ENCODE data around the gene OR5T2. TPM values are rescaled to one million over a fixed set of nuclear protein-coding genes. Genes with fewer than 3 reads are reported as not detected.
"Not testable (repeated sequence)": the region's sequence is repeated elsewhere in the genome, so short reads cannot be mapped to it uniquely, and the experiment has no call there.

Gene OR5T2
- not detected for total RNA-seq

DNA sequence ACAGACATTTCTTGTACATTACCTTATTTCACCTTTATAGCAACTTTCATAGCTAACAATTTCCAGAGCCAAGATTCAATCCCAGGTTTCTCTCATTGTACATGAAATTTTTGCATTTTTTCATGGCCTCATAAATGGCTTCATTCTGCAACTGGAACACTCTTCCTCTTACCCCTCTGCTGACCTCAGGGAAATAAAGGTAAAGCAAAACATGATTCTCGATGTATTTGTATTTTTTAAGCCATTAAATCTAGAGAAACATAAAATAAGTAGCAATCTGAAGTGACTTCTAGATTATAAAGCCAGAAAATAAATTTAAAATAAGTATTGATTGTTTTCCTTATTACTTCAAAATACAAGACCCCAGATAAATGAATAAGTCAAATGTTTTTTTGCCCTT lies at the start of gene OR5T2:
Gene OR5T2, minus strand, starts transcription at position 101 of the 400 bp plus-strand sequence. CDS start 1,193 bp downstream, outside the sequence.
- DNase-seq (ENCODE audit: low spot score in 2 of 2): no peak
- Histone ChIP-seq H3K4me1 (no peaks in the 10 kb centered on the region), H3K9me3 (no peaks in the 10 kb centered on the region), H3K27ac (no peak within 1 kb of the TSS), H3K36me3 (no peaks in the 10 kb centered on the region), H3K4me3 (no peak within 1 kb of the TSS), H3K27me3 (no peaks in the 10 kb centered on the region)
- intact Hi-C loops (cut with DNase I): no loop called here
- TF ChIP-seq, protein P1, sequence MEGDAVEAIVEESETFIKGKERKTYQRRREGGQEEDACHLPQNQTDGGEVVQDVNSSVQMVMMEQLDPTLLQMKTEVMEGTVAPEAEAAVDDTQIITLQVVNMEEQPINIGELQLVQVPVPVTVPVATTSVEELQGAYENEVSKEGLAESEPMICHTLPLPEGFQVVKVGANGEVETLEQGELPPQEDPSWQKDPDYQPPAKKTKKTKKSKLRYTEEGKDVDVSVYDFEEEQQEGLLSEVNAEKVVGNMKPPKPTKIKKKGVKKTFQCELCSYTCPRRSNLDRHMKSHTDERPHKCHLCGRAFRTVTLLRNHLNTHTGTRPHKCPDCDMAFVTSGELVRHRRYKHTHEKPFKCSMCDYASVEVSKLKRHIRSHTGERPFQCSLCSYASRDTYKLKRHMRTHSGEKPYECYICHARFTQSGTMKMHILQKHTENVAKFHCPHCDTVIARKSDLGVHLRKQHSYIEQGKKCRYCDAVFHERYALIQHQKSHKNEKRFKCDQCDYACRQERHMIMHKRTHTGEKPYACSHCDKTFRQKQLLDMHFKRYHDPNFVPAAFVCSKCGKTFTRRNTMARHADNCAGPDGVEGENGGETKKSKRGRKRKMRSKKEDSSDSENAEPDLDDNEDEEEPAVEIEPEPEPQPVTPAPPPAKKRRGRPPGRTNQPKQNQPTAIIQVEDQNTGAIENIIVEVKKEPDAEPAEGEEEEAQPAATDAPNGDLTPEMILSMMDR (IDR thresholded peaks at IDR 0.05): no peak

DNA sequence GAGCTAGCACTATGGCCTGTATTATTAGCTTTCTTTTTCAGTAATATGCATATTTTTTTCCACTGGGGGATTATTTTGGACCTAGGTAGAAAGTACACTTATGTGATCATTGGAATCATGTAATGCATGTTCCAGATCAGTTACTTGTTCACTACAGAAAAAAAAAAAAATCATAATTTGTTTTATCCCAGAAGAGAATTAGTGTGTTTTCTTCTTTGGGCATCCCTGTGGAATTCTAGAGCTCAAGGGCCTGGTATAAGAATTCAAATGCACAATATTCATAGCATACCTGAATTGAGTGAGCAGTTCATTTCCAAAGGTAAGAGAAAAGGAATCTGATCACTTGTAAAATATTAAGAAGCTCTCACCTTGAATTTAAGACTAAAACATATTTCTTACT lies 39.8 kb upstream of the OR5T2 start, which contains the start of gene OR5T1:
Gene OR5T1, plus strand, starts transcription at position 301 of the 400 bp plus-strand sequence. CDS start 1,485 bp downstream, outside the sequence.
- intact Hi-C loops (cut with DNase I): no loop called here

DNA sequence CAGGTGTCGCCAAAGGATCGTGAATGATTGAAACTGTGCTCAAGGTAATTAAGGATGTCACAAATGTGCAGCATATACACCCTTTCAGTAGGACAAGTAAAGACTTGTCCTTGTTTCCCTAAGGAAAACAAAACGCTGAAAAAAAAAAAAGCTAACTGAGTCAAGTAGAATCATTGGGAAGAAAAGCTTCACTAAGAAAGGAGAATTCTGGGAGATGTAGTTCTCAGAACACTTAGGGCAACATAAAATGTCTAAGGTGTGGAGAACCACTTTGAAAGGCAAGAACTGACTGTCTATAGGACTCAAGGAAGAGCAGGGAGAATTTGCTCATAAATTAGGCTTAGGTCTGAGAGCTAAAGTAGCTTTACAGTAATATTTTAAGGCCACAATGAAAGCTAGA lies 37.0 kb upstream of the OR5T2 start:
- TF ChIP-seq, protein P1 (IDR thresholded peaks at IDR 0.05): no peak
- Histone ChIP-seq H3K27me3 (no peaks in the 10 kb centered on the region), H3K9me3 (peaks cover 0 to 4% of the 10 kb centered on the region in 2 donors), H3K4me3 (no peak overlapping the region), H3K4me1 (no peaks in the 10 kb centered on the region), H3K36me3 (no peaks in the 10 kb centered on the region), H3K27ac (no peak overlapping the region)
- intact Hi-C loops (cut with DNase I): no loop called here
- DNase-seq (ENCODE audit: low spot score in 2 of 2): no peak

More for the DNA sequence above, 39.8 kb upstream of the OR5T2 start, which contains the start of gene OR5T1:
- no peak within 1 kb of the TSS for H3K4me3 ChIP-seq
- H3K9me3 ChIP-seq: no peaks in the 10 kb centered on the region
- no peaks in the 10 kb centered on the region for H3K36me3 ChIP-seq
- no peaks in the 10 kb centered on the region for H3K4me1 ChIP-seq
- no peak within 1 kb of the TSS for H3K27ac ChIP-seq
- H3K27me3 ChIP-seq: no peaks in the 10 kb centered on the region
- TF ChIP-seq, protein P1 (IDR thresholded peaks at IDR 0.05): no peak
- DNase-seq (ENCODE audit: low spot score in 2 of 2): no peak

DNA sequence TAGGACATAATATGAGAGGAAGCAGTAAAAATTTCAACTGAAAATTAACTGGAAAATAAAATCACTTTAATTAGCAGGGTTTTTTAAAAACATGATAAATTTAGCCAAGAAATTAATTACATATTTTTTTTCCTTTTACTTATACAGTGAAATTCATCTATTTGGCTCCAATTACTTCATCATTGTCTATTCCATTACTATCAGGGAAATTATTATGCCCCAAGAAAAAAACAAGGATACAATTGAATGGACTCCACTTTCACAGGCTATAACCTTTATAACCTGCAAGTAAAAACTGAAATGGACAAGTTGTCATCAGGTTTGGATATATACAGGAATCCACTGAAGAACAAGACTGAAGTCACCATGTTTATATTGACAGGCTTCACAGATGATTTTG lies 17.9 kb upstream of the OR5T2 start, which contains the start of gene OR5T3:
Gene OR5T3, plus strand, starts transcription at position 301 of the 400 bp plus-strand sequence. Its CDS starts 0 bp downstream, at position 301.
- Histone ChIP-seq H3K36me3 (no peaks in the 10 kb centered on the region), H3K9me3 (no peaks in the 10 kb centered on the region), H3K4me3 (no peak within 1 kb of the TSS), H3K27ac (no peak within 1 kb of the TSS), H3K4me1 (no peaks in the 10 kb centered on the region), H3K27me3 (no peaks in the 10 kb centered on the region)
- no peak for DNase-seq (ENCODE audit: low spot score in 2 of 2)
- TF ChIP-seq, protein P1 (IDR thresholded peaks at IDR 0.05): no peak
- intact Hi-C loops (cut with DNase I): no loop called here

DNA sequence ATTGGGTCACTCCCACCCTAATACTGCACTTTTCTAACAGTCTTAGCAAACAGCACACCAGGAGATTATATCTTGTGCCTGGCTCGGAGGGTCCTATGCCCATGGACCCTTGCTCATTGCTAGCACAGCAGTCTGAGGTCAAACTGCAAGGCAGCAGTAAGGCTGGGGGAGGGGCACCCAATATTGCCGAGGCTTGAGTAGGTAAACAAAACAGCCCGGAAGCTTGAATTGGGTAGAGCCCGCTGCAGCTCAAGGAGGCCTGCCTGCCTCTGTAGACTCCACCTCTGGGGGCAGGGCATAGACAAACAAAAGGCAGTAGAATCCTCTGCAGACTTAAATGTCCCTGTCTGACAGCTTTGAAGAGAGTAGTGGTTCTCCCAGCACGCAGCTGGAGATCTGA lies 14.3 kb downstream of the OR5T2 start:
- H3K27ac ChIP-seq; H3K4me1 ChIP-seq; H3K27me3 ChIP-seq; H3K36me3 ChIP-seq; intact Hi-C loops (cut with DNase I); H3K9me3 ChIP-seq; DNase-seq (ENCODE audit: low spot score in 2 of 2); H3K4me3 ChIP-seq: not testable (repeated sequence)

DNA sequence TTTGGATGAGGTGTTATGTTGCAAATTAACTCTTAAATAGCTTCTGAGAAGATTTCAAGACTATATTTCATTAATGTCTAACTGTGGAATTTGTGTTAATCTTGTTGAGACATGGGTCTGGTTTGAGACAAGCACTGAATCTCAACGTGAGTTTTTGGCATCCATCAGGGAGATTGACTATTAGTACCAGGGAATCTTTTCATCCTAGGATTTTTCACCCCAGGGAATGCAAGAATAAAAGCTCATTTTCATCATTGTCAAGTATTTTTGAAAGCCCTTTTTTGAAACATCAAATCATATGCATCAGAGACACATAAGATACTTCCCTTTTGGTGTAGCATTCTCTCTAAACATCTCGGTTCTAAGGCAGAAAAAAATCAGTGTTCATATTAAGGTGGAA lies 19.5 kb downstream of the OR5T2 start:
- peaks cover 0 to 10% of the 10 kb centered on the region in 2 donors for H3K9me3 ChIP-seq
- TF ChIP-seq, protein P1 (IDR thresholded peaks at IDR 0.05): no peak
- no peaks in the 10 kb centered on the region for H3K36me3 ChIP-seq
- H3K27ac ChIP-seq: no peak overlapping the region
- no peak overlapping the region for H3K4me3 ChIP-seq
- no peaks in the 10 kb centered on the region for H3K4me1 ChIP-seq
- intact Hi-C loops (cut with DNase I): no loop called here
- no peaks in the 10 kb centered on the region for H3K27me3 ChIP-seq
- DNase-seq (ENCODE audit: low spot score in 2 of 2): no peak
